Stimulated activated CD4-positive, alpha-beta T cell treated with anti-CD3 and anti-CD28 coated beads, Interleukin-12 subunit alpha, Interleukin-12 subunit beta, amount 100 ng/mL, for 48 hours (primary cell): Measurements from ENCODE around the gene SNRNP70.
"Not testable (repeated sequence)": the region's sequence is repeated elsewhere in the genome, so short reads cannot be mapped to it uniquely, and the experiment has no call there.

ENCODE experiments used
- DNase-seq, 3 donors: peaks; one replicate each; pipeline ENCODE4 v3.0.0-alpha.2; 2020; ENCODE audit warnings: low read depth in 2 of 3, low spot score in 1 of 3

Gene SNRNP70

DNA sequence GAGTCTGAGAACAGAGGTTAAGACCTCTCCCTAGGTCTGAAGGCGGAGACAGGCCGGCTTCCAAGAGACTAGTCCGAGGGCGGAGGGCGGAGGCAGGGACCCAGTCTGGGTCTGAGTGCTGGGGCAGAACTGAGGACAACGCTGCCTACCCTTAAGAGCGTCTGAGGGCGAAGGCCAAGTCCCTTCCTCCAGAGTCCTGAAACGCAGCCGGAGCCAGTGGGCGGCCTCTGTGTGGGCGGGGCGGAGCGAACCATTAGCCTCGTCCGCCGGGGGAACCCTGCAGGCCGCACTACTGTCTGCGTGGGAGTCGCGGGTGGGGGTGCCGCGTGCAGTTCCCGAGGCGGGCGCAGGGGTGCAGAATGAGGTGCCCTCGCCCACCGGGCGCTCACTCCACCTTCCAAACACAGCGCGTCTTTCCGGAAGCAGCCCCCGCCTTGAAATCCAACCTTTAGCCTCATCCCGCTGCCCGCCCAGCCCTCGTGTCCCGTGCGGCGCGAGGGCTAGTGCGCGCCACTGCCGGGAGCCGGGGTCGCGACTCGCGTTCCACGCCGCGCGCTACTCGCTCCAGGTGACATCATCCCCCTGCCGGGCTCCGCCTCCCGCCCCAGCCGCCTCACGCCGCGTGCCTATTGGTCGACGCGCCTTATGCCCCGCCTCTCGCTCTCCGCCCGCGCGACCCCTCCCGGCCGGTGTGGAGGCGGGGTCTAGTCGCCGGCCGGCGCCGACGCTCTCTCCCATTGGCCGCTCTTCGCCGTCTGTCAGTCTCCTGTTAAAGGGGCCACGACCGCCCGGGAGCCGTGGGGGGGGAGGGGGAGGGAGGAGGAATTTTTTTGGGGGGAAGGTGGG, 33.5 kb downstream of the SNRNP70 start, which contains the start of gene C19orf73:
Gene C19orf73, minus strand, starts transcription at position 579 of the 846 bp plus-strand sequence. Its CDS starts 121 bp downstream, at position 458.
- DNase-seq = peak; percentile 90 to 94 (median 92)

DNA sequence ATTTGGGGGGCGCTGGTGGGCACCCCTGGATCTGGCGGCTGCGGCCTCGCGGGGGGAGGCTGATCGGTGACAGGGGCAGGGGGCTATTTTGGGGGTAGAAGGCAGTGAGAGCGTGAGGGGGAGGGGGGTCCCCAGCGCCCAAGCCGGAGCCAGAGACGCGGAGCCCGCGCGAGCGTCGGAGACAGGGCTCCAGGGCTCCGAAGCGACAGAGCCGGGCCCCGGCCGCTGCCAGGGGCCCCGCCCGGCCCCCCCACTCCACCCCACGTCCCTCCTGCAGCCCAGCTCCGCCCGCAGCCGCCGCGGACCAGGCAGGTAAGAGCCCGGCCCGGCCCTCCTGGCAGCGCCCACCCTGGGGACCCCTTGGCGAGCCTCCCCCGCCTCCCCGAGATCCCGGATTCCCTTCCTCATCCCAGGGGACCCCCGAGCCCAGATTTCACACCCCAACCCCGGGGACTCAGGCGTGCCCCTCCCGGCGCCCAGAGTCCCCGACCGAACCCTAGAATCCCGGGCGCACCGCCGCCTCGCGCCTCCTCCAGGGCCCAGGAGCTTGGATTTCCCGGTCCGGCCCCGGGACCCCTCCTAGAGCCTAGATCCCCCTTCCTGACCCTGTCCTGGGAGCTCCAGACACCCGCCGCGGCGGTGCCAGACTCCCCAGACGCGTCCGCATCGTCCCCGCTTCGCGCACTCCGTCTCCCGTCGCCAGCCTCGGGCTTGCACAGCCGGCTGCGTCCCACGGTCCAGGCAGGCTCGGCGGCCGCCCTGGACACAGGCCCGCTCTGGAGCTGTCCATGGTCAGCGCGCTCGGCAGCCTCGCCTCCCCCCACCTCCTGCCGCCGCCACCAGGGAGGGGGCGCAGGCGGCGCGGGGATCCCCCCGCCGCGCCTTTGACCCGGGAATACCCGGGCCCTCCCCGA, 34.4 kb downstream of the SNRNP70 start, which contains the start of gene PPFIA3:
Gene PPFIA3, plus strand, starts transcription at position 134 of the 914 bp plus-strand sequence. CDS start 8,330 bp downstream, outside the sequence.
- DNase-seq = no peak

DNA sequence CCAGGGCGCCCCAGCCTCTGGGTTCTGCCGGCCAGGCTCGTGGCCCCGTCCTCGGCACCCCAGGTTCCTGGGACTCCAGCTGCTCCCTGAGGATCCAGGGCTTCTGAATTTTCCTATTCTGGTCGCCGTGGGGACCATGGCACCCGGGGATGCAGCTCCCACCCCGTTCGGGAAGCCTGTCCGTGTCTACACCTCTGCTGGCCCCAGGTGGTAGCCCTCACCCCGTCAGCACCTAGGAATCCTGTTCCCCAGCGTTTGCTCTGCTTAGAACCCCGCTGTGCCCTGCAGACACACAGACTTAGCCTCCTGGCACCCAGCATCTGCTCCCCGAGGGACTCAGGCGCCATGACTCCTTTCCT, 35.1 kb downstream of the SNRNP70 start:
- no peak for DNase-seq

DNA sequence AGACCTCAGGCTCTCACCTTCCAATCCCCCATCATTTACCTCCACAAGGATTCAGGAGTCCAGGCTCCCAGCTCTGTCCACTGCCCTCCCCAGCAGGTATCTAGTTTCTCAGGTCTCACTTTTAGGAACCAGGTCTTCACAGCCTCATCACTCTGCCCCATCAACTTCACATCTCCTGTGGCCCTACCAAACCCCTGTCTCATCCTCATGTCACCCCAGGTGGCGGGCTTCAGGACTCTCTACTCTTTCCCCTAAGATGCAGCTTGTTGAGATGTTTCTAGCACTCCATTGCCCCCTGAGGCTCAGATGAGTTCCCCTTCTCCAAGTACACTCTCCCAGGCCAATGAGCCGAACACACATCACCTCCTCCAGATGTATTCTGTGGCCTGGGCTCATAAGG, 35.6 kb downstream of the SNRNP70 start:
- no peak for DNase-seq

DNA sequence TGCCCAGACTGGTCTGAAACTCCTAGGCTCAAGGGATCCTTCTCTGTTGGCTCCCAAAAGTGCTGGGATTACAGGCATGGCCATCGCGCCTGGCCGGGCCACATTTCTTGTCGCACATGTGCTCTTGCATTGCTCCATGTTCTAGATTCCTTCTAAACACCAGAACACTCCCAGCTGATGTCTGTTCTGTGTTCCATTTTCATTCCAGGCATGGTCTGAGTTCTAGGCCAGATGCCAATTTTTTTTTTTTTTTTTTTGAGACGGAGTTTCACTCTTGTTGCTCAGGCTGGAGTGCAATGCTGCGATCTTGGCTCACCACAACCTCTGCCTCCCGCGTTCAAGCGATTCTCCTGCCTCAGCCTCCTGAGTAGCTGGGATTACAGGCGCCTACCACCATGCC, 36.6 kb downstream of the SNRNP70 start:
- not testable (repeated sequence) for DNase-seq

DNA sequence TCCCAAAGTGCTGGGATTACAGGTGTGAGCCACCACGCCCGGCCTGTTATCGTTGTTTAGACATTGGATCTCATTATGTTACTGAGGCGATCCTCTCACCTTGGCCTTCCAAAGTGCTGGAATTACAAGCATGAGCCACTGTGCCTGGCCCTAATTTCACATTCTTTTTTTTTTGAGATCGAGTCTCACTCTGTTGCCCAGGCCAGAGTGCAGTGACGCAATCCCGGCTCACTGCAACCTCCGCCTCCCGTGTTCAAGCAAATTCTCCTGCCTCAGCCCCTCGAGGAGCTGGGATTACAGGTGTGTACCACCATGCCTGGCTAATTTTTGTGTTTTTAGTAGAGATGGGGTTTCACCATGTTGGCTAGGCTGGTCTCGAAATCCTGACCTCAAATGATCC, 38.0 kb downstream of the SNRNP70 start:
- not testable (repeated sequence) for DNase-seq

DNA sequence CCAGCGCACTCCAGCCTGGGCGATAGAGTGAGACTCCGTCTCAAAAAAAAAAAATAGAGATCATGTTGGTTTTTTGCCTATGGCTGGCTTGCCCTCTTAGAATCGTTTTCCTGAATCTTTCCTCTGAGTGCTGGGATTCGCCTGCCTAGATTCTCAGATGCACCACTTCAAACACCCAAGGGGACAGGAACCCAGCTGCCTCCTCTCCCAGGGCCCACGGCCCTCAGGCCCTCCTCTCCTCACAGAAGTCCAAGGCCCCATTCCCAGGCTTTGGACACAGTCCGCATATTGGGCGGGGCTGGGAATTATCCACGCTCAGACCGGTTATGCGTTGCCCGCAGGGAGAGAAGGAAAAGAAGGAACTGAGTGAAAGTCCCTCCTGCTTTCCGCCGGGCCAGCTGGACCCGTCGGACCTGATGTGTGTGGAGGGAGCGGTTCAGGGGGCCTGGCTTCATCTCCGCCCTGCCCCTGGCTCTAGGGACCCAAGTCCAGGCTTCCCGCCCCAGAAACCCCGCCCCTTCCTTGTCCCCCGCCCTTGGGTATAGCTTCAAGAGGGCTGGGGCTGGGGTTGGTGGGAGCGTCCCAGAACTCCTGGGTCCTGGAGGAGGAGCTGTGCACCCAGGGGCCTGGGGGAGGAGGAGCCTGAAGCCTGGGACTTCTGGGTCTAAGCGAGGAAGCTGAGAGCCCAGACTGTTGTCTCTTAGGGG, 39.9 kb downstream of the SNRNP70 start:
- no peak for DNase-seq

DNA sequence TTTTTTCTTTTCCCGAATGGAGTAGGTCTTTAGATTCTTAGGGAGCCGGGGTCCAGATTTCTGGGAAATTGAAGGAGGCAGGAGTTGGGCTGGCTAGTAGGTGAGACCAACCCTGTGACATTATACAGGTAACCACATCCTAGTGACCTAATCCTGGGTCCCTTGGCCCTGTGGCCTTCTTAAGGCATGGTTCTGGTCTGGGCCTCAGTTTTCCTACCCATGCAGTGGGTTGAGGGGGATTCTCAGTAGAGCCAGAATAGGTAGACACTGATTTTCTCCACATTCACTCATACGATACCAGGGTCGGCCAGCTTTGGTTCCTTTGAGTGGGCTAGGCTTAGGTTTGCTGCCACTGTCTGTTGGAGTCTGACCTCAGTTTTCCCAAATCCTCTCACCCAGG, 41.3 kb downstream of the SNRNP70 start:
- DNase-seq = no peak

DNA sequence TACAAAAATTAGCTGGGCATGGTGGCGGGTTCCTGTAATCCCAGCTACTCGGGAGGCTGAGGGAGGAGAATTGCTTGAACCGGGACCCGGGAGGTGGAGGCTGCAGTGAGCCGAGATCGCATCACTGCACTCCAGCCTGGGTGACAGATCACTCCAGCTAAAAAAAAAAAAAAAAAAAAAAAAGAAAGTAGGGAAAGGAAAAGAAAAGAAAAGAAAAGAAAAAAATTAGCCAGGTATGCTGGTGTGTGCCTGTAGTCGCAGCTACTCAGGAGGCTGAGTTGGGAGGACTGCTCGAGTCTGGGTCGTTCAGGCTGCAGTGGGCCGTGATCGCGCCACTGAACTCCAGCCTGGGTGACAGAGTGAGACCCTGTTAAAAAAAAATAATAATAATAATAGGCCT, 42.0 kb downstream of the SNRNP70 start:
- not testable (repeated sequence) for DNase-seq

DNA sequence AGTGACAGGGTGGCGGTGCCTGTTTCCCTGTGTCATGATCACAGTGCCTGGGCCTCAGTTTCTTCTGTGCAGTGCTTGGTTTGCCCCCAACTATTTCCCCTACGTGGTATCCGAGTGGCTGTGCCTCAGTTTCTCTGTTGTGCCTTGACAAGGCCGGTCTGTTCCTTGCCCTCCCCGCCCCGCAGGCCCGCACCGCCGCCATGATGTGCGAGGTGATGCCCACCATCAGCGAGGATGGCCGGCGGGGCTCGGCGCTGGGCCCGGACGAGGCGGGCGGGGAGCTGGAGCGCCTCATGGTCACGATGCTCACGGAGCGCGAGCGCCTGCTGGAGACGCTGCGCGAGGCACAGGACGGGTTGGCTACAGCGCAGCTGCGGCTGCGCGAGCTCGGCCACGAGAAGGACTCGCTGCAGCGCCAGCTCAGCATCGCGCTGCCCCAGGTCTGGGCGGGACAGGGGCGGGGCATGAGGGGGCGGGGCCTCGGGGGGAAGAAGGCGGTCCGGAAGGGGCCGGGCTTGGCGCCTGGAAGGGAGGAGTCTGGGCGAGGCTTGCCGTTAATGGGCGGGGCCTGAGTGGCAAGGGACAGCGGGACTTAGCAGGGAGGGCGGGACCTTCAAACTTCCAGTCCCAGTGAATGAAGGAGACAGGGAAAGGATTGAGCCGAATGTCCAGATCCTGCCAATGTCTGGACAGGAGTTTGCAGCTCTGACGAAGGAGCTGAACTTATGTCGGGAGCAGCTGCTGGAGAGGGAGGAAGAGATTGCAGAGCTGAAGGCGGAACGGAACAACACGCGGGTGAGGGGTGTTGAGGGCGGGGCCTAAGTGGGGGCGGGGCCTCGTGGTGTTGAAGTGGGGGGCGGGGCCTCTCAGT, 42.7 kb downstream of the SNRNP70 start:
- DNase-seq = peak; percentile 91 to 96 (median 94)

DNA sequence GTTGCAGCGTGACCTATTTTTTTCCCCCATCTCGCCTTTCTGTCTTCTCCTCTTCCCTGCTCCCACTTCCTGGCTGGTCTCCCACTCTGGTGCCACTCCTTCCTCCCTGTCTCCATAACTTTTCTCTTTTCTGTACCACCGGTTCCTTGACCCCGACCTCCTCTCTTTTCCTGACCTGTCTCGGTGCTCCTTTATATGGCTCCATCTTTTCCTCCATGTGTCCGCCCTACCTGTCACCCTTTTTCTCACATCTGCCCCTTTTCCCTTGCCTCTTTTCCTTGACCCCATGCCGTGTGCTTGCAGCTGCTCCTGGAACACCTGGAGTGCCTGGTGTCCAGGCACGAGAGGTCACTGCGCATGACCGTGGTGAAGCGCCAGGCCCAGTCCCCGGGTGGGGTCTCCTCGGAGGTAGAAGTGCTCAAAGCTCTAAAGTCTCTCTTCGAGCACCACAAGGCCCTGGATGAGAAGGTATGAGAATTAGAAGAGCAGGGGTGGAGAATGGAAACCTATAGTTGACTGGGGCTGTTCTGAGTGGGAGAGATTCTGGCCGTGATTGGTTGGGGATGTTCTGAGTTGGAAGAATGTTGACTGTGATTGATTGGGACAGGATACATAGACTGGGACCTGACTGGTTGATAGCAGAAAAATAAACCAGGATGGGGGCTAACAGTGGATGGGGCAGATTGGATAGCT, 43.4 kb downstream of the SNRNP70 start:
- no peak for DNase-seq

DNA sequence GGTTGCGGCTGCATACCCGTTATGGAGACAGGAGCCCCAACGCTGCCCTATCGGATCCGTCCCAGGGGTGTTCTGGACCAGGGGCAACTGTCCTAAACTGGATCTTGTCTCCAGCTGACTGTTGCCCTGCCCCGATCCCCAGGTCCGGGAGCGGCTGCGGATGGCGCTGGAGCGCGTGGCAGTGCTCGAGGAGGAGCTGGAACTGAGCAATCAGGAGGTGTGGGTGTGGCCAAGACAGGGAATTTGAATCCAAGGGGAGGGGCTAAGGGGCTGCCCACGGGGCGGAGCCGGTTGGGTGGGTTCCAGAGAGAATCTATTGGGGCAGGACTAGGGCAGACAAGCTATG, 44.0 kb downstream of the SNRNP70 start:
- no peak for DNase-seq

DNA sequence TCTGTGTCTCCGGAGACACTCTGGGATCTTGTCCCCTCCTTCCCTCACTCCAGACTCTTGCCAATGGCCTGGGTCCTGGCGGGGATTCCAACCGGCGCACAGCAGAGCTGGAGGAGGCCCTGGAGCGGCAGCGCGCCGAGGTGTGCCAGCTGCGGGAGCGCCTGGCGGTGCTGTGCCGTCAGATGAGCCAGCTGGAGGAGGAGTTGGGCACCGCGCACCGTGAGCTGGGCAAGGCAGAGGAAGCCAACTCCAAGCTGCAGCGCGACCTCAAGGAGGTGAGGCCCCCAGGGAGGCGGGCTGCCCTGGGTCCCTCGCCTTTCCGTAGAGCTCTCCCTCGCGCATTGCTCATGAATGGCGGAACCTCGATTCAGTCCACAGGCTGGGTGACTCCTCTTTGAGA, 45.1 kb downstream of the SNRNP70 start:
- DNase-seq = no peak

DNA sequence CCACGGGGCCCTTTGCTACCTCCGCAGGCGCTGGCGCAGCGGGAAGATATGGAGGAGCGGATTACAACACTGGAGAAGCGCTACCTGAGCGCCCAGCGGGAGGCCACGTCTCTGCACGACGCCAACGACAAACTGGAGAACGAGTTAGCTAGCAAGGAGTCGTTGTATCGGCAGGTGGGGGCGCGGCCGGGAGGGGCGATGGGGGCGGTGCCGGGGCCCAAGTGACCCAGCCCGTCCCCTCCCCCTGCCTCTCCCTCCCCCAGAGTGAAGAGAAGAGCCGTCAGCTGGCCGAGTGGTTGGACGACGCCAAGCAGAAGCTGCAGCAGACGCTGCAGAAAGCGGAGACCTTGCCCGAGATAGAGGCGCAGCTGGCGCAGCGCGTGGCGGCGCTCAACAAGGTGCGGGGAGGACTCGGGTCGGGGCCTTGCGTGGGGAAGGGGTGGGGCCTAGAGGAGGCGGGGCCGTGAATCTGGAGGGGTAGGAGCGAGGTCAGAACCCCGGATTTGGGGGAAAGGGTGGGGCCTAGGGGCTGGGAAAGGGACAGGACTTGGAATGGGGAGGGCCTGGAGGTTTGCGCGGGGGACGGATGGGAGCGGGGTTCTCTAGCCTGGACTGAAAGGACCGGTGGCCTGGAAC, 47.8 kb downstream of the SNRNP70 start:
- no peak for DNase-seq

DNA sequence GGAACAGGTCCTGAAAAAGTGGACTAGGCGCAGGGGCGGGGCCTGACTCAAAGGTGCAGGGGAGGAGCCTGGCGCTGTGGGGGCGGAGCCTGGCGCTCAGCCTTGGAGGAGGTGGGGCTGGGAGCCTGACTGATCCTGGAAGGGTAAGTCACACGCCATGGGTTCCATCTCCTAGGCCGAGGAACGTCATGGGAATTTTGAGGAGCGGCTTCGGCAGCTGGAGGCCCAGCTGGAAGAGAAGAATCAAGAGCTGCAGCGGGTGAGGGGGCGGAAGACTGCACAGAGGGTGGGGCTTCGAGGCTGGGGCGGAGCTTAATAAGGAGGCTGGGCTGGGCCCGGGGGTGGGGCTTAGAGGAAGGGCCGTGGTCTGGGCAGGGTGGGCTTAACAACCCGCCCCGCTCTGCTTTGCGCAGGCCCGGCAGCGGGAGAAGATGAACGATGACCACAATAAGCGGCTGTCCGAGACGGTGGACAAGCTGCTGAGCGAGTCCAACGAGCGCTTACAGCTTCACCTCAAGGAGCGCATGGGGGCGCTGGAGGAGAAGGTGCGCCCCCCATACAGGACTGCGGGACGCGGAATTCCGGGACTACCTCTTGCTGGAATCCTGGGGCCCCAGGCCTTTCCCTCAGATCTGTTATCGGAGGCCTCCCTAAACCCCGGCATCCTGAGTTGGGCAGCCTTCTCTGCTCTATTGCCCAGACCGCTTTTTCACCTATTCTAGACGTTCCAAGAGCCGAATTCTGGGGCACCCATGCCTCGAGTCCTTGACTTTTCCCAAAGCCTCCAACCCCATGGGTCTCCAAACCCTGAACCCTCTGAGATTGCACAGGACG, 48.6 kb downstream of the SNRNP70 start:
- peak in 1 of 3 donors; percentile 52 for DNase-seq

DNA sequence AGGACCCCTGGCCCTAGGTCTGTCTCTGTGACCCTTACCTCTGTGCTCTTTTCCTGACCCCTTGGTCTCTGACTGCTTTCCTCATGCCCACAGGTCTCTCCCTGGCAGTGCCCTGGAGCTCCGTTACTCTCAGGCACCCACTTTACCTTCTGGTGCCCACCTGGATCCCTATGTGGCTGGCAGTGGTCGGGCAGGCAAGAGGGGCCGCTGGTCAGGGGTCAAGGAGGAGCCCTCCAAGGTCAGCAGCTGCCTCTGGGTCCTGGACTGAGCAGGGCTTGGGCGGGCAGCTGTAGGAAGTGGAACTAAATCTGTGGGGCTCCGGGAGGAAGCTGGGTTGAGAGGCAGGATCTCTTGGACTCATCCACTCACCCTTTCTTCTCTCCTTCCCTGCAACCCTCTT, 50.4 kb downstream of the SNRNP70 start:
- no peak for DNase-seq

DNA sequence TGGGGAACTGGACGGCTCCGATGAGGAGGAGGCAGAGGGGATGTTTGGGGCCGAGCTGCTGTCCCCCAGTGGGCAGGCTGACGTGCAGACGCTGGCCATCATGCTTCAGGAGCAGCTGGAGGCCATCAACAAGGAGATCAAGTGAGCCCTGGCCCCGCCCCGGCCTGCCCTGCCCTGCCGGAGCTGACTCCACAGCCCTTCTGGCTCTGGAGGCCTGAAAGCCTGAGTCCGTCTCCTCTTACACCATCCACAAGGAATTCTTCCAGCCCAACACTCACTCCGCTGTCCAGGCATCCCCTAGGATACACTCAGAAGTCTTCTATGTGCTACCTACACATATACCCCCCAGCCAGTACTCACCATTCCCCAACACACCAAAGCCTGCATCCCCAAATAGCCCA, 51.5 kb downstream of the SNRNP70 start:
- no peak for DNase-seq

DNA sequence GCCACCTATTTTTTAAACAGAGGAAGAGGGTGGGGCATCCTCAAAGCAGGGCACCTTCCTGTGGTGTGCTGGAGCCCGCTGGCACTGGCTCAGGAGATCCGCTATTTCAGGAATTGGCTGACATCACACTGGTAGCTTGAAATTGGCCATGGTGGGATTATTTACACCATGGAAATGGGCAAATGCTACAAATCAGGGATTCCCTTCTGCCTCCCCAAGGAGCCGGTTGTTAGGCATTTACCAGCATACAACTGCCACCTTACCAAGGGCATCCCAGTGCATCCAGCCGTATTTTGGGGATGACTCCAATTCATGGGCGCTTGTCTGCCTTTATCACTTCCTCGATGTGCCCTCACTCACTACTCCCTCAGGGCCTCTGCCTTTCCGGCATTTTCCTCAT, 55.7 kb downstream of the SNRNP70 start:
- no peak for DNase-seq
